Smooth muscle cell (in vitro differentiated cells): ENCODE results near the gene AMPD2. TPM values are rescaled to one million over a fixed set of nuclear protein-coding genes. Genes with fewer than 3 reads are reported as not detected.

Experiments
- DNase-seq: peaks from one replicate; lab custom pipeline; 2025; ENCODE audit not compliant: unreplicated experiment; lab: John Stamatoyannopoulos, UW
- H2AFZ ChIP-seq: fragments of 200-600 bp; sonication (generic); 2 replicates; pipeline ENCODE4 v1.6.0; 2016; ENCODE audit warnings: antibody characterized with exemption, low read depth, mild to moderate bottlenecking
- H3F3A ChIP-seq: fragments of 200-600 bp; sonication (generic); 2 replicates; pipeline ENCODE4 v1.6.0; 2017; ENCODE audit warnings: antibody characterized with exemption, low read depth
- H3K27ac ChIP-seq: fragments of 200-600 bp; sonication (generic); 2 replicates; pipeline ENCODE4 v1.5.1; 2016; ENCODE audit warnings: low read depth, mild to moderate bottlenecking
- H3K27me3 ChIP-seq: fragments of 200-600 bp; sonication (generic); 2 replicates; pipeline ENCODE4 v1.6.1; 2016; ENCODE audit warnings: low read depth, mild to moderate bottlenecking
- H3K36me3 ChIP-seq: fragments of 200-600 bp; sonication (generic); 2 replicates; pipeline ENCODE4 v1.5.1; 2016; ENCODE audit warnings: low read depth
- H3K4me1 ChIP-seq: fragments of 200-600 bp; sonication (generic); 2 replicates; pipeline ENCODE4 v1.5.1; 2016; ENCODE audit warnings: low read depth
- H3K4me2 ChIP-seq: fragments of 200-600 bp; sonication (generic); 2 replicates; pipeline ENCODE4 v1.6.0; 2016; ENCODE audit warnings: mild to moderate bottlenecking
- H3K4me3 ChIP-seq: fragments of 200-600 bp; sonication (generic); 2 replicates; pipeline ENCODE4 v1.5.1; 2016; ENCODE audit warnings: mild to moderate bottlenecking
- H3K79me2 ChIP-seq: fragments of 200-600 bp; sonication (generic); 2 replicates; pipeline ENCODE4 v1.6.0; 2016; ENCODE audit warnings: low read depth, mild to moderate bottlenecking
- H3K9ac ChIP-seq: fragments of 200-600 bp; sonication (generic); 2 replicates; pipeline ENCODE4 v1.6.0; 2016; ENCODE audit warnings: low read depth
- H3K9me3 ChIP-seq: fragments of 200-600 bp; sonication (generic); replicated peaks from 2 replicates; pipeline ENCODE4 v1.5.1; 2016; ENCODE audit warnings: low read depth
- H4K20me1 ChIP-seq: fragments of 200-600 bp; sonication (generic); 2 replicates; pipeline ENCODE4 v1.6.0; 2016; ENCODE audit warnings: low read depth
- CTCF ChIP-seq: fragments of 200-600 bp; sonication (generic); IDR thresholded peaks from 2 replicates; pipeline ENCODE4 v1.5.1; 2017; ENCODE audit warnings: borderline replicate concordance, mild to moderate bottlenecking, antibody characterized with exemption; ENCODE audit not compliant: insufficient read depth, poor library complexity, severe bottlenecking
- WGBS: methylation state at CpG from one replicate; pipeline ENCODE4 v1.1.7; 2016; ENCODE audit warnings: low lambda C conversion rate; 5-methylcytosine and 5-hydroxymethylcytosine counted together
- polyA plus RNA-seq: library from polyadenylated mRNA; unstranded; fragments of >200 nt; fragmentation: Nextera tagmentation; extraction: Ambion mirVana; gene quantifications from 2 replicates; pipeline ENCODE4 v1.2.1, GENCODE V29; 2016
- total RNA-seq: library from RNA; depleted of rRNA; stranded (reverse); fragments of >200 nt; gene quantifications from 2 replicates; pipeline ENCODE4 v1.2.3, GENCODE V29; 2014

The AMPD2 gene
- total and polyA plus RNA-seq, 2 experiments from 2014 or later = 57.4 to 104 TPM

GRCh38 chr1:109578947-109579443 is 40.6 kb upstream of the AMPD2 start:
- TF ChIP-seq CTCF = no peak
- H2AFZ ChIP-seq = no peak overlapping the region
- no peaks in the 10 kb centered on the region for H3K4me1 ChIP-seq
- WGBS = 96% methylated on average over 3 of the region's 3 CpGs
- peak overlapping the region; percentile 10 for H3K27ac ChIP-seq
- H3K79me2 ChIP-seq = peaks cover 60% of the 10 kb centered on the region
- H3F3A ChIP-seq = no peaks in the 10 kb centered on the region
- H3K27me3 ChIP-seq = no peaks in the 10 kb centered on the region
- no peak for DNase-seq
- H3K9me3 ChIP-seq = no peaks in the 10 kb centered on the region
- no peak overlapping the region for H3K9ac ChIP-seq
- H3K4me2 ChIP-seq = no peak overlapping the region
- H3K4me3 ChIP-seq = no peak overlapping the region
- peaks cover 87% of the 10 kb centered on the region for H4K20me1 ChIP-seq
- peaks cover 18% of the 10 kb centered on the region for H3K36me3 ChIP-seq

DNA sequence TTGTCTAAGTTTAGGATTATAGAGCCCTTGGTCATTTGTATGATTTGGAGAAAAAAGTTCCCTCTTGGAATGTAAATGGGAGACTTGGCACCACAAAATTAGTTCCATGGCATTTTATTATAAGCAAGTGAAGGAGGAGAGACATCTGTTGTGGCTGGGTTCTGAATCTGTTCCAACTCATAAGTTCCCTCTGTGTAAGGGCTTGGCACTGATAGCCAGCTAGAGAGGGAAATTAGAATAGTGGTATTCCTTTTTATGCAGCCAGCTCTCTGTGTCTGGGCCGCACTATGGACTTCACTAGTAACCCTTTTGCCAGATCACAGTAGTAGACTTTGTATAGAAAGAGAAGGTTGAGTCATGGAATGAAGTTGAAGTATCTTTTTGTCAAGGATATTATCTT is 40.1 kb upstream of the AMPD2 start:
- Histone ChIP-seq H4K20me1 (peaks cover 87% of the 10 kb centered on the region), H3K79me2 (peaks cover 59% of the 10 kb centered on the region), H2AFZ (no peak overlapping the region), H3K27ac (peak overlapping the region; percentile 10), H3F3A (no peaks in the 10 kb centered on the region), H3K36me3 (peaks cover 23% of the 10 kb centered on the region), H3K9ac (no peak overlapping the region), H3K9me3 (no peaks in the 10 kb centered on the region), H3K4me2 (no peak overlapping the region), H3K27me3 (no peaks in the 10 kb centered on the region), H3K4me1 (no peaks in the 10 kb centered on the region), H3K4me3 (no peak overlapping the region)
- no peak for DNase-seq
- no peak for TF ChIP-seq CTCF
- 100% methylated on average over 1 of the region's 1 CpG for WGBS

- H2AFZ ChIP-seq = no peak overlapping the region
- H3K9ac ChIP-seq = no peak overlapping the region
- peaks cover 69% of the 10 kb centered on the region for H4K20me1 ChIP-seq
- DNase-seq = no peak
- H3K9me3 ChIP-seq = no peaks in the 10 kb centered on the region
- TF ChIP-seq CTCF = no peak
- H3K4me1 ChIP-seq = no peaks in the 10 kb centered on the region
- H3K36me3 ChIP-seq = peaks cover 43% of the 10 kb centered on the region
- no peak overlapping the region for H3K4me2 ChIP-seq
- no peaks in the 10 kb centered on the region for H3K27me3 ChIP-seq
- 88% methylated on average over 2 of the region's 2 CpGs for WGBS
- H3K4me3 ChIP-seq = no peak overlapping the region
- H3F3A ChIP-seq = no peaks in the 10 kb centered on the region
- H3K79me2 ChIP-seq = peaks cover 36% of the 10 kb centered on the region
- H3K27ac ChIP-seq = no peak overlapping the region
These were observed 37.6 kb upstream of the AMPD2 start for GRCh38 chr1:109582021-109582420.

- H2AFZ ChIP-seq = no peak overlapping the region
- no peaks in the 10 kb centered on the region for H3K9me3 ChIP-seq
- no peaks in the 10 kb centered on the region for H3K4me1 ChIP-seq
- WGBS = 100% methylated on average over 1 of the region's 1 CpG
- H3K79me2 ChIP-seq = peaks cover 20% of the 10 kb centered on the region
- no peak overlapping the region for H3K4me3 ChIP-seq
- no peak for DNase-seq
- H4K20me1 ChIP-seq = peaks cover 54% of the 10 kb centered on the region
- H3K4me2 ChIP-seq = no peak overlapping the region
- H3F3A ChIP-seq = no peaks in the 10 kb centered on the region
- no peak for TF ChIP-seq CTCF
- no peak overlapping the region for H3K27ac ChIP-seq
- peaks cover 52% of the 10 kb centered on the region for H3K36me3 ChIP-seq
- H3K9ac ChIP-seq = no peak overlapping the region
- H3K27me3 ChIP-seq = no peaks in the 10 kb centered on the region
These were observed 34.9 kb upstream of the AMPD2 start for GRCh38 chr1:109584766-109585165.
